Endodermal cell (in vitro differentiated cells): ENCODE data around the gene CENPW. TPM values are rescaled to one million over a fixed set of nuclear protein-coding genes. Genes with fewer than 3 reads are reported as not detected.
A peak's percentile ranks its signal among the peaks of the same experiment; 100 is the strongest.

Experiments
- DNase-seq: peaks from one replicate; pipeline ENCODE4 v3.0.0-alpha.2; 2017
- H3K27ac ChIP-seq: 2 replicates; pipeline ENCODE4 v1.5.1; 2013; ENCODE audit warnings: mild to moderate bottlenecking, low read depth, low read length, moderate library complexity
- H3K27me3 ChIP-seq: 2 replicates; pipeline ENCODE4 v1.6.1; 2013; ENCODE audit warnings: mild to moderate bottlenecking, low read length, moderate library complexity; ENCODE audit not compliant: insufficient read depth, control insufficient read depth, poor library complexity, severe bottlenecking
- H3K36me3 ChIP-seq: 2 replicates; pipeline ENCODE4 v1.7.0; 2013; ENCODE audit warnings: mild to moderate bottlenecking, low read length, moderate library complexity; ENCODE audit not compliant: control insufficient read depth, insufficient read depth
- H3K4me1 ChIP-seq: one replicate; pipeline ENCODE4 v1.7.0; 2013; ENCODE audit warnings: low read length; ENCODE audit not compliant: control insufficient read depth, insufficient read depth
- H3K4me3 ChIP-seq: 2 replicates; pipeline ENCODE4 v1.5.1; 2013; ENCODE audit warnings: mild to moderate bottlenecking, low read length, moderate library complexity
- H3K9ac ChIP-seq: 2 replicates; pipeline ENCODE4 v1.6.1; 2013; ENCODE audit warnings: mild to moderate bottlenecking, low read length, moderate library complexity; ENCODE audit not compliant: poor library complexity, severe bottlenecking; ENCODE audit errors: extremely low read depth
- H3K9me3 ChIP-seq: 2 replicates; pipeline ENCODE4 v1.6.1; 2013; ENCODE audit warnings: mild to moderate bottlenecking, low read length, moderate library complexity; ENCODE audit not compliant: control insufficient read depth
- H3K27ac Mint-ChIP-seq: 2 replicates; pipeline ENCODE4 v1.8.0; 2020; ENCODE audit warnings: mixed read lengths
- H3K27me3 Mint-ChIP-seq: 2 replicates; pipeline ENCODE4 v1.8.0; 2021; ENCODE audit warnings: mild to moderate bottlenecking, mixed read lengths; ENCODE audit not compliant: insufficient read depth
- H3K36me3 Mint-ChIP-seq: 2 replicates; pipeline ENCODE4 v1.8.0; 2020; ENCODE audit warnings: low read depth, mixed read lengths
- H3K4me1 Mint-ChIP-seq: 2 replicates; pipeline ENCODE4 v1.8.0; 2020; ENCODE audit warnings: mixed read lengths
- H3K4me3 Mint-ChIP-seq: 2 replicates; pipeline ENCODE4 v1.8.0; 2020; ENCODE audit warnings: mild to moderate bottlenecking, moderate library complexity, mixed read lengths
- H3K9me3 Mint-ChIP-seq: 2 replicates; pipeline ENCODE4 v1.8.0; 2020; ENCODE audit warnings: mild to moderate bottlenecking, mixed read lengths
- WGBS, 2 experiments: methylation state at CpG; one replicate each; pipeline versions ENCODE4 v1.1.5 to v1.1.7; 2013; ENCODE audit warnings: missing lambda C conversion rate in 2 of 2, mixed read lengths in 1 of 2; ENCODE audit not compliant: insufficient coverage in 1 of 2, insufficient read length in 1 of 2; 5-methylcytosine and 5-hydroxymethylcytosine counted together
- long read RNA-seq, 4 experiments: library from polyadenylated mRNA in 2 of 4; library from RNA in 1 of 4; library from capped mRNA in 1 of 4; stranded (forward) in 3 of 4; unstranded in 1 of 4; transcript quantifications; one replicate each; pipeline ENCODE4 v2.0.0, GENCODE V29; 2020 to 2021; ENCODE audit warnings: inconsistent platforms in 1 of 4
- polyA plus RNA-seq, 2 experiments: library from polyadenylated mRNA; stranded (reverse); fragments of 50-300 nt; gene quantifications; one replicate each; pipeline ENCODE4 v1.2.3, GENCODE V29; 2013
- total RNA-seq, 2 donors: library from RNA; stranded (reverse); fragmentation: NEBNext Ultra II Directional in 1 of 2; extraction: Animal tissue kit (Norgen Biotek cat#: 25700) in 1 of 2; gene quantifications; 2 replicates in 1 of 2; 3 replicates in 1 of 2; pipeline ENCODE4 v1.2.1, GENCODE V29; 2021
- TF ChIP-seq, protein P1 (sequence below): fragments of 200-600 bp; sonication (generic); conservative IDR thresholded peaks from 2 replicates; pipeline ENCODE4 v1.5.0; 2021; ENCODE audit warnings: antibody characterized with exemption, mild to moderate bottlenecking

Gene CENPW
- 10 to 100 TPM; 42.2 to 57.4 TPM for total RNA-seq
- 60.3 TPM for polyA plus RNA-seq (2013, experiment 1 of 2)
- polyA plus RNA-seq (2013, experiment 2 of 2), result 66.4 TPM
- long read RNA-seq, experiment 1, transcript CENPW-203 (3 exons, 750 nt), result major isoform, 16 of 18 reads
- long read RNA-seq, experiment 1, partial matches to known transcripts, result 1 of 18 reads
- long read RNA-seq, experiment 1, other reads (novel, unspliced or antisense), result 0 of 18 reads
- long read RNA-seq, experiment 2, transcript CENPW-203 (3 exons, 750 nt), result major isoform, 31 of 34 reads
- long read RNA-seq, experiment 2, partial matches to known transcripts, result 0 of 34 reads
- long read RNA-seq, experiment 2, other reads (novel, unspliced or antisense), result 1 of 34 reads
- long read RNA-seq, experiment 3, transcript CENPW-203 (3 exons, 750 nt), result major isoform, 14 of 18 reads
- long read RNA-seq, experiment 3, partial matches to known transcripts, result 0 of 18 reads
- long read RNA-seq, experiment 3, other reads (novel, unspliced or antisense), result 1 of 18 reads
- long read RNA-seq, experiment 4, partial matches to known transcripts, result 0 of 1 reads
- long read RNA-seq, experiment 4, other reads (novel, unspliced or antisense), result 1 of 1 reads

DNA sequence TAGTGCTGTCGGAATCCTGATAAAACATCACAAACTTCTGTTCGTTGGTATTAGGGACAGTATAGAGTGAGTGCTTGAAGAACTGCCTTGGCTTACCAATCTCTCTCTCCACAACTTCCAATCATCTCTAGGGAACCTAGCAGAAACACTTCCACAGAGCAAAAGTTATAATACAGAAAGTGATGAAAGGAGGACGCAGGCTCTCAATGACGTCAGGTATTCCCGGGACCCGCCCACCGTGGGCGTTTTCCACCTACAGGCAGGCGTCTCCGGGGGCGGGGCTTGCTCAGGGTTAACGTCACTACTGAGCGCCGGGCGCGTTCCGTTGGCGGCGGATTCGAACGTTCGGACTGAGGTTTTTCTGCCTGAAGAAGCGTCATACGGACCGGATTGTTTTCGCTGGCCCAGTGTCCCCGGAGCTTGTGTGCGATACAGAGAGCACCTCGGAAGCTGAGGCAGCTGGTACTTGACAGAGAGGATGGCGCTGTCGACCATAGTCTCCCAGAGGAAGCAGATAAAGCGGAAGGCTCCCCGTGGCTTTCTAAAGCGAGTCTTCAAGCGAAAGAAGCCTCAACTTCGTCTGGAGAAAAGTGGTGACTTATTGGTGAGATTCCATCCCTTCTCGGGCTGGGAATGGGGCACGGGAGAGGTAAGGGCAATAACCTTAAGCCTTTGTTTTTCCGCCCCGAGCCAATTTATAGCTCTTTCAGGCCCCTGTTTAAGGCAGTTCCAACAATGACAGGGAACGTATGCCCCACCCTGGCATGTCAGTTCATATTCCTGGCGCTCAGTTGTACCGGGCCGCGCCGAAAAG is at the start of gene CENPW:
Gene CENPW, plus strand, starts transcription at position 320 of the 814 bp plus-strand sequence. Its CDS starts 159 bp downstream, at position 479.
- peak; percentile 99 for DNase-seq
- no peaks in the 10 kb centered on the region for H3K27me3 ChIP-seq
- no peak within 1 kb of the TSS for H3K27ac Mint-ChIP-seq

DNA sequence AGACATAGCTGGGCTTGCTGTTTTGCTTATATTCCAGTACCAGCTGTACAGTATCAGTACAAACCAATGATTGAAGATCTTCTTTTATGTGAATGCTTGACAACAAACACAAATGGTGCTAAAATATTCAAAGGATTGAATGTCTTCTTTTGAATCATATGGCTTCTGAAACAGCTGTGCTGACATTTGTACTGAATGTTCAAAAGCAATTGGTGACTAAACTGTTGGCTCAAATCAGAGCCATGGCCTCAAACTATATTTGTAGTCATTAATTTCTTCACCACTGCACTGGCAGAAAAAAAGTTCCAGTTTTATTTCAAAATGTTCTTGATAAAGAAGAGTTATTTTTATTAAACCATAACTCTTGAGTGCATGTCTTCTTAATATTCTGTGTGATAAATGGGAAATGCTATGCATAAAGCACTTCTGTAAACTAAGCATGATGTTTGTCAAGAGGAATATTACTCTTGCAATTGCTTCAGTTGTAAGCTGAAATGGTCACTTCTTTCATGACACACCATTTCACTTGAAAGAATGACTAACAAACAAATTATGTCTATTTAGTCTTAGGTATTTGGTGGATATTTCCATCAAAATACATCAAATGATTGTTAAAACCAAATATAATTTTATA is 45.9 kb upstream of the CENPW start:
- H3K27ac ChIP-seq, result no peak overlapping the region
- no peaks in the 10 kb centered on the region for H3K9me3 ChIP-seq
- TF ChIP-seq, protein P1, sequence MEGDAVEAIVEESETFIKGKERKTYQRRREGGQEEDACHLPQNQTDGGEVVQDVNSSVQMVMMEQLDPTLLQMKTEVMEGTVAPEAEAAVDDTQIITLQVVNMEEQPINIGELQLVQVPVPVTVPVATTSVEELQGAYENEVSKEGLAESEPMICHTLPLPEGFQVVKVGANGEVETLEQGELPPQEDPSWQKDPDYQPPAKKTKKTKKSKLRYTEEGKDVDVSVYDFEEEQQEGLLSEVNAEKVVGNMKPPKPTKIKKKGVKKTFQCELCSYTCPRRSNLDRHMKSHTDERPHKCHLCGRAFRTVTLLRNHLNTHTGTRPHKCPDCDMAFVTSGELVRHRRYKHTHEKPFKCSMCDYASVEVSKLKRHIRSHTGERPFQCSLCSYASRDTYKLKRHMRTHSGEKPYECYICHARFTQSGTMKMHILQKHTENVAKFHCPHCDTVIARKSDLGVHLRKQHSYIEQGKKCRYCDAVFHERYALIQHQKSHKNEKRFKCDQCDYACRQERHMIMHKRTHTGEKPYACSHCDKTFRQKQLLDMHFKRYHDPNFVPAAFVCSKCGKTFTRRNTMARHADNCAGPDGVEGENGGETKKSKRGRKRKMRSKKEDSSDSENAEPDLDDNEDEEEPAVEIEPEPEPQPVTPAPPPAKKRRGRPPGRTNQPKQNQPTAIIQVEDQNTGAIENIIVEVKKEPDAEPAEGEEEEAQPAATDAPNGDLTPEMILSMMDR, result no peak
- no peaks in the 10 kb centered on the region for H3K27me3 Mint-ChIP-seq
- H3K4me3 Mint-ChIP-seq, result no peak overlapping the region
- no peaks in the 10 kb centered on the region for H3K4me1 ChIP-seq
- H3K36me3 ChIP-seq, result no peaks in the 10 kb centered on the region
- no peaks in the 10 kb centered on the region for H3K4me1 Mint-ChIP-seq
- H3K4me3 ChIP-seq, result no peak overlapping the region
- H3K9me3 Mint-ChIP-seq, result no peaks in the 10 kb centered on the region
- no peak overlapping the region for H3K9ac ChIP-seq
- no peak for DNase-seq
- no peak overlapping the region for H3K27ac Mint-ChIP-seq
- no peaks in the 10 kb centered on the region for H3K36me3 Mint-ChIP-seq
- H3K27me3 ChIP-seq, result no peaks in the 10 kb centered on the region

More for the DNA sequence above, at the start of gene CENPW:
- no peaks in the 10 kb centered on the region for H3K9me3 Mint-ChIP-seq
- peaks cover 18% of the 10 kb centered on the region for H3K4me1 Mint-ChIP-seq
- TF ChIP-seq, protein P1, result no peak
- WGBS, 2 experiments, result 0 to 2% methylated on average over 38 to 45 of the region's 46 CpGs
- Histone ChIP-seq H3K4me3 (peak within 1 kb of the TSS; percentile 100), H3K9ac (peak within 1 kb of the TSS; percentile 77), H3K9me3 (no peaks in the 10 kb centered on the region), H3K27ac (peak within 1 kb of the TSS; percentile 42), H3K36me3 (no peaks in the 10 kb centered on the region), H3K4me1 (no peaks in the 10 kb centered on the region)
- H3K4me3 Mint-ChIP-seq, result no peak within 1 kb of the TSS
- no peaks in the 10 kb centered on the region for H3K27me3 Mint-ChIP-seq
- H3K36me3 Mint-ChIP-seq, result no peaks in the 10 kb centered on the region

DNA sequence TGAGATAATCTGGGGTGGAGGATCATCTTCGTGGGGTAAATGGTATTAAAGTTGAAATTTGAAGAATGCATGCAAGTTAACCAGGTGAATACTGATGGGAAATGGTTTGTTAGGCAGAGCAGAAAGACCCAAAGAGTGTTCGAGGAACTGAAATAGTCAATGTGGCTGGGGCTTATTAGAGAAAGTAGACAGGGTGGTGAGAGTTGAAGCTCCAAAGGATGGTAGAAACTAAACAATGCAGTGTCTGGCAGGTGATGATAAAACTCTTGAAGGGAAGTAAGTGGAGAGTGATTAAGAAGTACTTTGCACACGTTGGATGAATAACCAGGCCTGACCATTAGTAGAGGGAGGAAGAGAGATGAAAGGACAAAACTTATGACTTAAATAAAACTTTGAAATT is 39.8 kb upstream of the CENPW start:
- H3K27ac ChIP-seq, result no peak overlapping the region
- Mint-ChIP-seq H3K9me3 (no peaks in the 10 kb centered on the region), H3K4me3 (no peak overlapping the region), H3K27ac (no peak overlapping the region), H3K27me3 (no peaks in the 10 kb centered on the region), H3K36me3 (no peaks in the 10 kb centered on the region), H3K4me1 (no peaks in the 10 kb centered on the region)
- no peaks in the 10 kb centered on the region for H3K9me3 ChIP-seq
- no peaks in the 10 kb centered on the region for H3K27me3 ChIP-seq
- no peaks in the 10 kb centered on the region for H3K36me3 ChIP-seq
- H3K4me1 ChIP-seq, result no peaks in the 10 kb centered on the region
- TF ChIP-seq, protein P1, result no peak
- WGBS, 2 experiments, result 74 to 85% methylated on average over 2 to 3 of the region's 3 CpGs
- H3K9ac ChIP-seq, result no peak overlapping the region
- no peak overlapping the region for H3K4me3 ChIP-seq
- no peak for DNase-seq
